ENCODE data around the gene CNTN5. TPM values are rescaled to one million over a fixed set of nuclear protein-coding genes. Genes with fewer than 3 reads are reported as not detected.

Gene CNTN5
- total RNA-seq, 1 experiment from 2014 or later: not detected

DNA sequence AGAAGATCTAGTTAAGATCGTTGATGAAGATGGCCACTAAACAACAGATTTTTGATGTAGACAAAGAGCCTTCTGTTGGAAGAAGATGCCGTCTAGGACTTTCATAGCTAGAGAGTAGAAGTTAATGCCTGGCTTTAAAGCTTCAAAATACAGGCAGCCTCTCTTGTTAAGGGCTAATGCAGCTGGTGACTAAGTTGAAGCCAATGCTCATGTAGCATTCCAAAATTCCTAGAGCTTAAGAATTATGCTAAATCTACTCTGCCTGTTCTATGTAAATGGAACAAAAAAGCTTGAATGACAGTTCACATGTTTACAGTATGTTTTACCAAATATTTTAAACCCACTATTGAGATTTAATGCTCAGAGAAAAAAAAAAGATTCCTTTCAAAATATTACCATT lies 492.6 kb downstream of the CNTN5 start:
- H4K8ac ChIP-seq (replicated peaks; ENCODE audit: insufficient read length, low read depth, low read length): no peak overlapping the region
- H3K27me3 ChIP-seq (ENCODE audit: insufficient read depth, low read length): no peaks in the 10 kb centered on the region
- H3K27ac ChIP-seq (ENCODE audit: insufficient read length, low read depth, low read length): no peak overlapping the region
- no peaks in the 10 kb centered on the region for H3K79me1 ChIP-seq (ENCODE audit: insufficient read depth, low read depth, low read length, poor library complexity, severe bottlenecking)
- no peaks in the 10 kb centered on the region for H3K9me3 ChIP-seq (ENCODE audit: control insufficient read depth, low read depth, low read length)
- H2AK5ac ChIP-seq (ENCODE audit: insufficient read length, low read length): no peak overlapping the region
- no peaks in the 10 kb centered on the region for H3K36me3 Mint-ChIP-seq (ENCODE audit: insufficient read depth in 1 of 3, low read depth in 3 of 3)
- no peak overlapping the region for H3K4ac ChIP-seq (ENCODE audit: low read depth, low read length)
- no peak for DNase-seq
- no peak overlapping the region for H3K27ac Mint-ChIP-seq
- H3K23me2 ChIP-seq (ENCODE audit: insufficient read length, low read depth, low read length, poor library complexity, severe bottlenecking): no peaks in the 10 kb centered on the region
- no peak overlapping the region for H2BK5ac ChIP-seq (ENCODE audit: insufficient read length, low read length)
- H3K56ac ChIP-seq (ENCODE audit: insufficient read length, low read depth, low read length): no peak overlapping the region
- H3K4me1 Mint-ChIP-seq: peaks cover 0 to 7% of the 10 kb centered on the region in 2 experiments; a peak in 2 of 4 replicates
- no peak overlapping the region for H3K23ac ChIP-seq (ENCODE audit: insufficient read length, low read depth, low read length)
- no peak overlapping the region for H2BK20ac ChIP-seq (ENCODE audit: low read depth, low read length, poor library complexity, severe bottlenecking)
- H3K4me3 Mint-ChIP-seq: no peak overlapping the region
- H3K4me2 ChIP-seq (ENCODE audit: insufficient read depth, insufficient read length, low read length): no peak overlapping the region
- H2BK15ac ChIP-seq (ENCODE audit: low read depth, low read length): no peak overlapping the region
- no peaks in the 10 kb centered on the region for H3K4me1 ChIP-seq (ENCODE audit: insufficient read depth, low read length)
- TF ChIP-seq, protein P1, sequence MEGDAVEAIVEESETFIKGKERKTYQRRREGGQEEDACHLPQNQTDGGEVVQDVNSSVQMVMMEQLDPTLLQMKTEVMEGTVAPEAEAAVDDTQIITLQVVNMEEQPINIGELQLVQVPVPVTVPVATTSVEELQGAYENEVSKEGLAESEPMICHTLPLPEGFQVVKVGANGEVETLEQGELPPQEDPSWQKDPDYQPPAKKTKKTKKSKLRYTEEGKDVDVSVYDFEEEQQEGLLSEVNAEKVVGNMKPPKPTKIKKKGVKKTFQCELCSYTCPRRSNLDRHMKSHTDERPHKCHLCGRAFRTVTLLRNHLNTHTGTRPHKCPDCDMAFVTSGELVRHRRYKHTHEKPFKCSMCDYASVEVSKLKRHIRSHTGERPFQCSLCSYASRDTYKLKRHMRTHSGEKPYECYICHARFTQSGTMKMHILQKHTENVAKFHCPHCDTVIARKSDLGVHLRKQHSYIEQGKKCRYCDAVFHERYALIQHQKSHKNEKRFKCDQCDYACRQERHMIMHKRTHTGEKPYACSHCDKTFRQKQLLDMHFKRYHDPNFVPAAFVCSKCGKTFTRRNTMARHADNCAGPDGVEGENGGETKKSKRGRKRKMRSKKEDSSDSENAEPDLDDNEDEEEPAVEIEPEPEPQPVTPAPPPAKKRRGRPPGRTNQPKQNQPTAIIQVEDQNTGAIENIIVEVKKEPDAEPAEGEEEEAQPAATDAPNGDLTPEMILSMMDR (conservative IDR thresholded peaks at IDR 0.05): no peak
- no peak overlapping the region for H2AFZ ChIP-seq (ENCODE audit: low read length)
- H3K79me2 ChIP-seq (ENCODE audit: insufficient read depth, low read length): no peaks in the 10 kb centered on the region
- no peak overlapping the region for H3K18ac ChIP-seq (ENCODE audit: insufficient read length, low read depth, low read length)
- WGBS (ENCODE audit: extremely low coverage, insufficient read length, low lambda C conversion rate): no CpG with 5 or more reads among the region's 2 CpGs
- no peak overlapping the region for H2BK120ac ChIP-seq (ENCODE audit: low read depth, low read length, poor library complexity, severe bottlenecking)
- H3K9me3 Mint-ChIP-seq: no peaks in the 10 kb centered on the region
- H3K14ac ChIP-seq (ENCODE audit: insufficient read depth, low read length): no peak overlapping the region
- no peak overlapping the region for H3K9ac ChIP-seq (ENCODE audit: extremely low read depth, insufficient read length, low read length)
- H3T11ph ChIP-seq (ENCODE audit: low read length): no peak overlapping the region
- no peak overlapping the region for H4K91ac ChIP-seq (ENCODE audit: insufficient read length, low read depth, low read length)
- no peaks in the 10 kb centered on the region for H3K27me3 Mint-ChIP-seq (ENCODE audit: low read depth)
- no peak overlapping the region for H4K5ac ChIP-seq (ENCODE audit: insufficient read length, low read depth, low read length)
- no peak overlapping the region for H2BK12ac ChIP-seq (ENCODE audit: insufficient read length, low read depth, low read length)
- no peaks in the 10 kb centered on the region for H4K20me1 ChIP-seq (ENCODE audit: control insufficient read depth, insufficient read depth, insufficient read length)
